Keratinocyte (primary cell): ENCODE measurements around the gene VSIG4.

ENCODE experiments used
- CTCF ChIP-seq, 3 experiments: IDR thresholded peaks in 1 of 3; conservative IDR thresholded peaks in 1 of 3; optimal IDR thresholded peaks in 1 of 3; 2 replicates in 2 of 3; 3 replicates in 1 of 3; pipeline versions ENCODE3 to v1.5.1; 2011; ENCODE audit warnings: low read length in 3 of 3, mild to moderate bottlenecking in 3 of 3, moderate library complexity in 2 of 3, control low read depth in 1 of 3, inconsistent platforms in 1 of 3; ENCODE audit not compliant: insufficient read depth in 2 of 3; ENCODE audit errors: extremely low read depth in 1 of 3
- EZH2 ChIP-seq: IDR thresholded peaks from one replicate; pipeline ENCODE4 v1.6.1; 2012; ENCODE audit warnings: inconsistent platforms, mild to moderate bottlenecking, low read length, moderate library complexity

GRCh38 chrX:66022632-66023384, 17.1 kb downstream of the VSIG4 start:
- TF ChIP-seq CTCF (optimal IDR thresholded peaks at IDR 0.05 in 1 of 3, IDR thresholded peaks at IDR 0.05 in 1 of 3, conservative IDR thresholded peaks at IDR 0.05 in 1 of 3; ENCODE audit: extremely low read depth in 1 of 3, insufficient read depth in 2 of 3, low read length in 3 of 3) (peak in 1 of 3 experiments; percentile 35), EZH2 (no peak)
